Liver (tissue), 9 donors: ENCODE results near the gene ZNF189. TPM values are rescaled to one million over a fixed set of nuclear protein-coding genes. Genes with fewer than 3 reads are reported as not detected.

Experiments
- DNase-seq: peaks from one replicate; pipeline ENCODE4 v3.0.0-alpha.2; 2017; ENCODE audit warnings: low spot score
- H3K27ac ChIP-seq, 2 donors: one replicate each; pipeline ENCODE4 v1.7.0; 2013; ENCODE audit warnings: inconsistent platforms in 2 of 2, low read length in 2 of 2, control low read depth in 1 of 2, low read depth in 1 of 2, mild to moderate bottlenecking in 1 of 2
- H3K27me3 ChIP-seq, 4 donors: one replicate each; pipeline versions ENCODE4 v1.6.1 to v1.7.0; 2013; ENCODE audit warnings: low read length in 3 of 4, inconsistent platforms in 1 of 4, mild to moderate bottlenecking in 1 of 4, moderate library complexity in 1 of 4; ENCODE audit not compliant: control insufficient read depth in 4 of 4, insufficient read depth in 4 of 4
- H3K36me3 ChIP-seq, 4 donors: one replicate each; pipeline versions ENCODE4 v1.6.1 to v1.7.0; 2013; ENCODE audit warnings: low read length in 3 of 4, mild to moderate bottlenecking in 3 of 4, low read depth in 1 of 4, moderate library complexity in 1 of 4; ENCODE audit not compliant: control insufficient read depth in 4 of 4, insufficient read depth in 3 of 4
- H3K4me1 ChIP-seq, 4 donors: one replicate each; pipeline versions ENCODE4 v1.6.1 to v1.7.0; 2013; ENCODE audit warnings: low read length in 3 of 4, mild to moderate bottlenecking in 3 of 4, moderate library complexity in 1 of 4; ENCODE audit not compliant: control insufficient read depth in 4 of 4, insufficient read depth in 4 of 4
- H3K4me3 ChIP-seq, 3 donors: one replicate each; pipeline versions ENCODE4 v1.6.1 to v1.7.0; 2013; ENCODE audit warnings: low read length in 3 of 3, control low read depth in 1 of 3, low read depth in 1 of 3, mild to moderate bottlenecking in 1 of 3
- H3K9ac ChIP-seq, 2 donors: one replicate each; pipeline ENCODE4 v1.7.0; 2013; ENCODE audit warnings: low read length in 2 of 2, mild to moderate bottlenecking in 2 of 2, moderate library complexity in 2 of 2, control low read depth in 1 of 2, low read depth in 1 of 2
- H3K9me3 ChIP-seq, 4 donors: one replicate each; pipeline versions ENCODE4 v1.6.1 to v1.7.0; 2013; ENCODE audit warnings: low read length in 3 of 4; ENCODE audit not compliant: control insufficient read depth in 4 of 4
- EGR1 ChIP-seq, 2 donors: IDR thresholded peaks; 2 replicates each; pipeline ENCODE4 v1.6.1; 2016 to 2018; ENCODE audit warnings: antibody characterized with exemption in 2 of 2, low read depth in 2 of 2
- FOXA1 ChIP-seq: IDR thresholded peaks from 2 replicates; pipeline ENCODE4 v1.6.1; 2016; ENCODE audit warnings: antibody characterized with exemption
- FOXA2 ChIP-seq: IDR thresholded peaks from 2 replicates; pipeline ENCODE4 v1.6.1; 2016; ENCODE audit warnings: antibody characterized with exemption
- GABPA ChIP-seq, 2 donors: IDR thresholded peaks in 1 of 2; conservative IDR thresholded peaks in 1 of 2; 2 replicates each; pipeline ENCODE4 v1.6.1; 2016; ENCODE audit warnings: antibody characterized with exemption in 2 of 2, mild to moderate bottlenecking in 1 of 2, moderate library complexity in 1 of 2
- HNF4A ChIP-seq, 2 donors: conservative IDR thresholded peaks; 2 replicates each; pipeline ENCODE4 v1.6.1; 2016; ENCODE audit warnings: antibody characterized with exemption in 2 of 2, mild to moderate bottlenecking in 2 of 2
- HNF4G ChIP-seq: IDR thresholded peaks from 2 replicates; pipeline ENCODE4 v1.6.1; 2016; ENCODE audit warnings: antibody characterized with exemption
- JUND ChIP-seq, 2 donors: IDR thresholded peaks; 2 replicates each; pipeline ENCODE4 v1.6.1; 2016; ENCODE audit warnings: antibody characterized with exemption in 2 of 2
- NR2F2 ChIP-seq: IDR thresholded peaks from 2 replicates; pipeline ENCODE4 v1.6.1; 2016; ENCODE audit warnings: antibody characterized with exemption
- RAD21 ChIP-seq, 2 donors: IDR thresholded peaks; 2 replicates each; pipeline ENCODE4 v1.6.1; 2016; ENCODE audit warnings: antibody characterized with exemption in 2 of 2, mild to moderate bottlenecking in 2 of 2
- RXRA ChIP-seq, 2 donors: IDR thresholded peaks; 2 replicates each; pipeline ENCODE4 v1.6.1; 2017 to 2018; ENCODE audit warnings: antibody characterized with exemption in 2 of 2, mild to moderate bottlenecking in 1 of 2
- SP1 ChIP-seq: IDR thresholded peaks from 2 replicates; pipeline ENCODE4 v1.6.1; 2018; ENCODE audit warnings: antibody characterized with exemption, mild to moderate bottlenecking
- TAF1 ChIP-seq: conservative IDR thresholded peaks from 2 replicates; pipeline ENCODE4 v1.6.1; 2016; ENCODE audit warnings: antibody characterized with exemption, mild to moderate bottlenecking
- YY1 ChIP-seq: IDR thresholded peaks from 2 replicates; pipeline ENCODE4 v1.6.1; 2016; ENCODE audit warnings: antibody characterized with exemption, mild to moderate bottlenecking
- WGBS: extraction: QIAGEN DNeasy Blood & Tissue Kit; methylation state at CpG from one replicate; pipeline ENCODE4 v1.1.7; 2013; 5-methylcytosine and 5-hydroxymethylcytosine counted together
- polyA plus RNA-seq, 2 donors: library from polyadenylated mRNA; stranded (reverse) in 1 of 2; unstranded in 1 of 2; fragments of 200-250 nt in 1 of 2; fragments of >200 nt in 1 of 2; fragmentation: Nextera tagmentation in 1 of 2; extraction: Ambion mirVana in 1 of 2; gene quantifications; one replicate each; pipeline versions ENCODE4 v1.2.1 to v1.2.3, GENCODE V29; 2013 to 2015
- total RNA-seq, 2 donors: library from RNA; depleted of rRNA; stranded (reverse); fragments of >200 nt; gene quantifications; one replicate each; pipeline ENCODE4 v1.2.3, GENCODE V29; 2014
- TF ChIP-seq, protein P1 (sequence below): fragments of 150-350 bp; IDR thresholded peaks from 2 replicates; pipeline ENCODE4 v1.5.1; 2017; ENCODE audit warnings: improper control_type of control experiment, low read depth, low read length; ENCODE audit not compliant: missing input control
- TF ChIP-seq, protein P2 (sequence below): IDR thresholded peaks from 2 replicates; pipeline ENCODE4 v1.6.1; 2016; ENCODE audit warnings: antibody characterized with exemption, mild to moderate bottlenecking
- TF ChIP-seq, protein P3 (sequence below): IDR thresholded peaks from 2 replicates; pipeline ENCODE4 v1.6.1; 2016; ENCODE audit warnings: antibody characterized with exemption
- TF ChIP-seq, protein P4 (sequence below): IDR thresholded peaks from 2 replicates; pipeline ENCODE4 v1.6.1; 2016; ENCODE audit warnings: antibody characterized with exemption
- TF ChIP-seq, protein P5 (sequence below): IDR thresholded peaks from 2 replicates; pipeline ENCODE4 v1.6.1; 2016; ENCODE audit warnings: antibody characterized with exemption
- donor health status: healthy.
- donor health status: healthy.
- donor health status: healthy.
- donor health status: healthy.
- donor health status: healthy.

Gene ZNF189
- total and polyA plus RNA-seq, 4 donors = 4.4 to 16.1 (median 8.3) TPM

DNA sequence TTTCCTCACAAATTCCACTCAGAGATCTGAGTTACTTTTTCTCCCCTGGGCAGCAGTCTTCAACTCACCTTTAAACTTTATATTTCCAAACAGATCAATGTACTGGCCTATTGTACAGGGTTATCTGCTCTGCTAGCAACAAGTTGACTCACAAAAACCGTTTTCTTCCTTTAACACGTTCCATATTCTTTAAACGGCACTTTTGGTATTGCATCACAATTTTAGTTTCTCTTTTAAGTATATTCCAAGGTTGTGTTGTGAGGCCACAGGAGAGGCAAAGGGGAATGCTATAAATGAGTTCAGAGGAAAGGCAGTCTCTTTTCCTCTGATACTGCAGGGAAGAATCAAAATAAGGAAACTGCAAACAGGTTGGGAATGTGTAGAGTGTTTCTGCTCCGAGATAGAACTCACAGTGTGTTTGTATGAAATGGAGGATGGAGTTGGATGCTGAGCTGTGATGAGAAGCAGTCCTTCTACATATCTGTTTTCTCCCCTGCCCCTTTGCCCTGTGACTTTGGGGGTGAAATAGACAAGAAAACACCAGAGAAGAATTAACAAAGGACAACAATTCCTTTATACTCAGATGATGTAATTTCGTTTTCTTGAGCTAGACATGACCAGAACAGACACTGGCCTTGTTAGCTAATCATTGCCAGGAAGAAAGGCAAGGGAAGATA, 46.8 kb downstream of the ZNF189 start:
- DNase-seq = no peak
- TF ChIP-seq, protein P1, sequence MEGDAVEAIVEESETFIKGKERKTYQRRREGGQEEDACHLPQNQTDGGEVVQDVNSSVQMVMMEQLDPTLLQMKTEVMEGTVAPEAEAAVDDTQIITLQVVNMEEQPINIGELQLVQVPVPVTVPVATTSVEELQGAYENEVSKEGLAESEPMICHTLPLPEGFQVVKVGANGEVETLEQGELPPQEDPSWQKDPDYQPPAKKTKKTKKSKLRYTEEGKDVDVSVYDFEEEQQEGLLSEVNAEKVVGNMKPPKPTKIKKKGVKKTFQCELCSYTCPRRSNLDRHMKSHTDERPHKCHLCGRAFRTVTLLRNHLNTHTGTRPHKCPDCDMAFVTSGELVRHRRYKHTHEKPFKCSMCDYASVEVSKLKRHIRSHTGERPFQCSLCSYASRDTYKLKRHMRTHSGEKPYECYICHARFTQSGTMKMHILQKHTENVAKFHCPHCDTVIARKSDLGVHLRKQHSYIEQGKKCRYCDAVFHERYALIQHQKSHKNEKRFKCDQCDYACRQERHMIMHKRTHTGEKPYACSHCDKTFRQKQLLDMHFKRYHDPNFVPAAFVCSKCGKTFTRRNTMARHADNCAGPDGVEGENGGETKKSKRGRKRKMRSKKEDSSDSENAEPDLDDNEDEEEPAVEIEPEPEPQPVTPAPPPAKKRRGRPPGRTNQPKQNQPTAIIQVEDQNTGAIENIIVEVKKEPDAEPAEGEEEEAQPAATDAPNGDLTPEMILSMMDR = no peak
- TF ChIP-seq RXRA (IDR thresholded peaks at IDR 0.05) (peak; percentile 90 to 95), TAF1 (peak; percentile 36), FOXA2 (peak; percentile 27), FOXA1 (no peak), SP1 (peak; percentile 87), RAD21 (IDR thresholded peaks at IDR 0.05) (peak; percentile 39 to 40), NR2F2 (peak; percentile 67), YY1 (peak; percentile 69), HNF4A (conservative IDR thresholded peaks at IDR 0.05) (peak; percentile 85), GABPA (IDR thresholded peaks at IDR 0.05 in 1 of 2, conservative IDR thresholded peaks at IDR 0.05 in 1 of 2) (no peak), EGR1 (IDR thresholded peaks at IDR 0.05; ENCODE audit: low read depth in 2 of 2) (peak; percentile 34 to 69), JUND (IDR thresholded peaks at IDR 0.05) (peak; percentile 72 to 93), HNF4G (no peak)
- TF ChIP-seq, protein P2, sequence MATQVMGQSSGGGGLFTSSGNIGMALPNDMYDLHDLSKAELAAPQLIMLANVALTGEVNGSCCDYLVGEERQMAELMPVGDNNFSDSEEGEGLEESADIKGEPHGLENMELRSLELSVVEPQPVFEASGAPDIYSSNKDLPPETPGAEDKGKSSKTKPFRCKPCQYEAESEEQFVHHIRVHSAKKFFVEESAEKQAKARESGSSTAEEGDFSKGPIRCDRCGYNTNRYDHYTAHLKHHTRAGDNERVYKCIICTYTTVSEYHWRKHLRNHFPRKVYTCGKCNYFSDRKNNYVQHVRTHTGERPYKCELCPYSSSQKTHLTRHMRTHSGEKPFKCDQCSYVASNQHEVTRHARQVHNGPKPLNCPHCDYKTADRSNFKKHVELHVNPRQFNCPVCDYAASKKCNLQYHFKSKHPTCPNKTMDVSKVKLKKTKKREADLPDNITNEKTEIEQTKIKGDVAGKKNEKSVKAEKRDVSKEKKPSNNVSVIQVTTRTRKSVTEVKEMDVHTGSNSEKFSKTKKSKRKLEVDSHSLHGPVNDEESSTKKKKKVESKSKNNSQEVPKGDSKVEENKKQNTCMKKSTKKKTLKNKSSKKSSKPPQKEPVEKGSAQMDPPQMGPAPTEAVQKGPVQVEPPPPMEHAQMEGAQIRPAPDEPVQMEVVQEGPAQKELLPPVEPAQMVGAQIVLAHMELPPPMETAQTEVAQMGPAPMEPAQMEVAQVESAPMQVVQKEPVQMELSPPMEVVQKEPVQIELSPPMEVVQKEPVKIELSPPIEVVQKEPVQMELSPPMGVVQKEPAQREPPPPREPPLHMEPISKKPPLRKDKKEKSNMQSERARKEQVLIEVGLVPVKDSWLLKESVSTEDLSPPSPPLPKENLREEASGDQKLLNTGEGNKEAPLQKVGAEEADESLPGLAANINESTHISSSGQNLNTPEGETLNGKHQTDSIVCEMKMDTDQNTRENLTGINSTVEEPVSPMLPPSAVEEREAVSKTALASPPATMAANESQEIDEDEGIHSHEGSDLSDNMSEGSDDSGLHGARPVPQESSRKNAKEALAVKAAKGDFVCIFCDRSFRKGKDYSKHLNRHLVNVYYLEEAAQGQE = peak; percentile 66
- TF ChIP-seq, protein P3, sequence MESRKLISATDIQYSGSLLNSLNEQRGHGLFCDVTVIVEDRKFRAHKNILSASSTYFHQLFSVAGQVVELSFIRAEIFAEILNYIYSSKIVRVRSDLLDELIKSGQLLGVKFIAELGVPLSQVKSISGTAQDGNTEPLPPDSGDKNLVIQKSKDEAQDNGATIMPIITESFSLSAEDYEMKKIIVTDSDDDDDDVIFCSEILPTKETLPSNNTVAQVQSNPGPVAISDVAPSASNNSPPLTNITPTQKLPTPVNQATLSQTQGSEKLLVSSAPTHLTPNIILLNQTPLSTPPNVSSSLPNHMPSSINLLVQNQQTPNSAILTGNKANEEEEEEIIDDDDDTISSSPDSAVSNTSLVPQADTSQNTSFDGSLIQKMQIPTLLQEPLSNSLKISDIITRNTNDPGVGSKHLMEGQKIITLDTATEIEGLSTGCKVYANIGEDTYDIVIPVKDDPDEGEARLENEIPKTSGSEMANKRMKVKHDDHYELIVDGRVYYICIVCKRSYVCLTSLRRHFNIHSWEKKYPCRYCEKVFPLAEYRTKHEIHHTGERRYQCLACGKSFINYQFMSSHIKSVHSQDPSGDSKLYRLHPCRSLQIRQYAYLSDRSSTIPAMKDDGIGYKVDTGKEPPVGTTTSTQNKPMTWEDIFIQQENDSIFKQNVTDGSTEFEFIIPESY = peak; percentile 59
- TF ChIP-seq, protein P4, sequence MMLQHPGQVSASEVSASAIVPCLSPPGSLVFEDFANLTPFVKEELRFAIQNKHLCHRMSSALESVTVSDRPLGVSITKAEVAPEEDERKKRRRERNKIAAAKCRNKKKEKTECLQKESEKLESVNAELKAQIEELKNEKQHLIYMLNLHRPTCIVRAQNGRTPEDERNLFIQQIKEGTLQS = peak; percentile 59
- TF ChIP-seq, protein P5, sequence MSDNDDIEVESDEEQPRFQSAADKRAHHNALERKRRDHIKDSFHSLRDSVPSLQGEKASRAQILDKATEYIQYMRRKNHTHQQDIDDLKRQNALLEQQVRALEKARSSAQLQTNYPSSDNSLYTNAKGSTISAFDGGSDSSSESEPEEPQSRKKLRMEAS = peak; percentile 64
- peak overlapping the region; percentile 15 to 48 (median 41) for H3K4me3 ChIP-seq
- peak overlapping the region in 1 of 2 donors; percentile 92 for H3K9ac ChIP-seq
- H3K27ac ChIP-seq = peak overlapping the region; percentile 83 to 94
- 17% methylated on average over 5 of the region's 5 CpGs for WGBS
- H3K36me3 ChIP-seq = no peaks in the 10 kb centered on the region
- H3K4me1 ChIP-seq = peaks cover 5 to 33% (median 20%) of the 10 kb centered on the region in 4 donors
- no peaks in the 10 kb centered on the region for H3K27me3 ChIP-seq
- no peaks in the 10 kb centered on the region for H3K9me3 ChIP-seq
